Keratinocyte (primary cell): ENCODE data around the gene TBC1D16. TPM values are rescaled to one million over a fixed set of nuclear protein-coding genes. Genes with fewer than 3 reads are reported as not detected.

Experiments
- DNase-seq: peaks from one replicate; pipeline ENCODE4 v3.0.0-alpha.2; 2011; ENCODE audit warnings: low read depth, missing footprints, low spot score
- FAIRE-seq: peaks from 2 replicates; lab custom pipeline; 2011; peaks lifted over from hg19 to GRCh38; lab: Jason Lieb, UNC
- H2AFZ ChIP-seq: 2 replicates; pipeline ENCODE4 v1.6.0; 2012; ENCODE audit warnings: low read length, control low read depth, inconsistent platforms; ENCODE audit not compliant: control insufficient read depth
- H3K27ac ChIP-seq: 2 replicates; pipeline ENCODE4 v1.5.1; 2011; ENCODE audit warnings: low read length; ENCODE audit not compliant: control insufficient read depth, insufficient read depth
- H3K27me3 ChIP-seq: 3 replicates; pipeline ENCODE4 v1.6.0; 2011; ENCODE audit warnings: low read length; ENCODE audit not compliant: control insufficient read depth, insufficient read depth; ENCODE audit errors: extremely low read depth
- H3K36me3 ChIP-seq, 2 experiments: 2 replicates in 1 of 2; 3 replicates in 1 of 2; pipeline ENCODE4 v1.5.1; 2011; ENCODE audit warnings: low read length in 2 of 2, mild to moderate bottlenecking in 1 of 2; ENCODE audit not compliant: control insufficient read depth in 2 of 2, insufficient read depth in 2 of 2; ENCODE audit errors: extremely low read depth in 1 of 2
- H3K4me1 ChIP-seq: 3 replicates; pipeline ENCODE4 v1.5.1; 2011; ENCODE audit warnings: low read length; ENCODE audit not compliant: control insufficient read depth, insufficient read depth; ENCODE audit errors: extremely low read depth
- H3K4me2 ChIP-seq: 3 replicates; pipeline ENCODE4 v1.6.0; 2011; ENCODE audit warnings: low read depth, low read length; ENCODE audit not compliant: control insufficient read depth, insufficient read depth; ENCODE audit errors: extremely low read depth
- H3K4me3 ChIP-seq, 3 experiments: fragments of 200-600 bp in 1 of 3; sonication (generic) in 1 of 3; 2 replicates in 2 of 3; 3 replicates in 1 of 3; pipeline ENCODE4 v1.5.1; 2011 to 2016; ENCODE audit warnings: low read length in 3 of 3, mild to moderate bottlenecking in 3 of 3, control low read depth in 2 of 3, inconsistent platforms in 1 of 3, low read depth in 1 of 3, mixed read lengths in 1 of 3, mixed run types in 1 of 3, moderate library complexity in 1 of 3; ENCODE audit not compliant: control insufficient read depth in 2 of 3, insufficient read depth in 2 of 3; ENCODE audit errors: extremely low read depth in 1 of 3
- H3K79me2 ChIP-seq: 2 replicates; pipeline ENCODE4 v1.6.0; 2012; ENCODE audit warnings: low read length; ENCODE audit not compliant: control insufficient read depth, insufficient read depth
- H3K9ac ChIP-seq: 3 replicates; pipeline ENCODE4 v1.6.0; 2011; ENCODE audit warnings: low read length; ENCODE audit not compliant: control insufficient read depth, insufficient read depth; ENCODE audit errors: extremely low read depth
- H3K9me1 ChIP-seq: 3 replicates; pipeline ENCODE4 v1.6.0; 2011; ENCODE audit warnings: low read length; ENCODE audit not compliant: control insufficient read depth, insufficient read depth; ENCODE audit errors: extremely low read depth
- H3K9me3 ChIP-seq: 2 replicates; pipeline ENCODE4 v1.5.1; 2012; ENCODE audit warnings: low read depth, low read length; ENCODE audit not compliant: control insufficient read depth
- H4K20me1 ChIP-seq: 3 replicates; pipeline ENCODE4 v1.6.0; 2011; ENCODE audit warnings: low read length; ENCODE audit not compliant: control insufficient read depth, insufficient read depth; ENCODE audit errors: extremely low read depth
- EZH2 ChIP-seq: IDR thresholded peaks from one replicate; pipeline ENCODE4 v1.6.1; 2012; ENCODE audit warnings: inconsistent platforms, mild to moderate bottlenecking, low read length, moderate library complexity
- dilution Hi-C: fragments of 300-500 bp; cut with MboI; formaldehyde crosslinking; loops from one replicate; pipeline ENCODE4 v1.7.0; 2020; ENCODE audit warnings: low sequenced_read_pairs; ENCODE audit not compliant: extremely low pct_ligation_motif_present
- polyA plus RNA-seq, 5 experiments: library from polyadenylated mRNA; depleted of rRNA in 3 of 5; stranded (reverse) in 3 of 5; stranded (forward) in 1 of 5; unstranded in 1 of 5; fragments of >200 nt; gene quantifications; 1 replicate in 1 of 5; 2 replicates in 3 of 5; 3 replicates in 1 of 5; pipeline versions ENCODE4 v1.2.1 to v1.2.3, GENCODE V29; 2011 to 2012; ENCODE audit warnings: missing spikeins in 2 of 5, low read depth in 1 of 5, low replicate concordance in 1 of 5
- TF ChIP-seq, protein P1 (sequence below), 3 experiments: IDR thresholded peaks in 1 of 3; conservative IDR thresholded peaks in 1 of 3; optimal IDR thresholded peaks in 1 of 3; 2 replicates in 2 of 3; 3 replicates in 1 of 3; pipeline versions ENCODE3 to v1.5.1; 2011; ENCODE audit warnings: low read length in 3 of 3, mild to moderate bottlenecking in 3 of 3, moderate library complexity in 2 of 3, control low read depth in 1 of 3, inconsistent platforms in 1 of 3; ENCODE audit not compliant: insufficient read depth in 2 of 3; ENCODE audit errors: extremely low read depth in 1 of 3

TBC1D16 gene
- polyA plus RNA-seq, 1 donor (not counting 4 experiments of a cell fraction or from before 2014, with no cell fraction given) = 8.6 TPM

- H2AFZ ChIP-seq = no peak overlapping the region
- no peak for FAIRE-seq
These were observed 88.2 kb downstream of the TBC1D16 start for GRCh38 chr17:79947351-79948031.

GRCh38 chr17:79946352-79947231, 89.1 kb downstream of the TBC1D16 start:
- Histone ChIP-seq H3K36me3 (peaks cover 0 to 10% of the 10 kb centered on the region in 2 experiments), H3K9ac (no peak overlapping the region), H4K20me1 (no peaks in the 10 kb centered on the region), H3K4me2 (no peak overlapping the region), H3K27me3 (no peaks in the 10 kb centered on the region), H3K4me1 (no peaks in the 10 kb centered on the region), H3K9me3 (no peaks in the 10 kb centered on the region), H3K9me1 (no peaks in the 10 kb centered on the region), H3K4me3 (no peak overlapping the region), H3K79me2 (no peaks in the 10 kb centered on the region), H2AFZ (no peak overlapping the region), H3K27ac (no peak overlapping the region)
- no peak for DNase-seq
- dilution Hi-C loops = no loop called here
- no peak for TF ChIP-seq EZH2
- TF ChIP-seq, protein P1, sequence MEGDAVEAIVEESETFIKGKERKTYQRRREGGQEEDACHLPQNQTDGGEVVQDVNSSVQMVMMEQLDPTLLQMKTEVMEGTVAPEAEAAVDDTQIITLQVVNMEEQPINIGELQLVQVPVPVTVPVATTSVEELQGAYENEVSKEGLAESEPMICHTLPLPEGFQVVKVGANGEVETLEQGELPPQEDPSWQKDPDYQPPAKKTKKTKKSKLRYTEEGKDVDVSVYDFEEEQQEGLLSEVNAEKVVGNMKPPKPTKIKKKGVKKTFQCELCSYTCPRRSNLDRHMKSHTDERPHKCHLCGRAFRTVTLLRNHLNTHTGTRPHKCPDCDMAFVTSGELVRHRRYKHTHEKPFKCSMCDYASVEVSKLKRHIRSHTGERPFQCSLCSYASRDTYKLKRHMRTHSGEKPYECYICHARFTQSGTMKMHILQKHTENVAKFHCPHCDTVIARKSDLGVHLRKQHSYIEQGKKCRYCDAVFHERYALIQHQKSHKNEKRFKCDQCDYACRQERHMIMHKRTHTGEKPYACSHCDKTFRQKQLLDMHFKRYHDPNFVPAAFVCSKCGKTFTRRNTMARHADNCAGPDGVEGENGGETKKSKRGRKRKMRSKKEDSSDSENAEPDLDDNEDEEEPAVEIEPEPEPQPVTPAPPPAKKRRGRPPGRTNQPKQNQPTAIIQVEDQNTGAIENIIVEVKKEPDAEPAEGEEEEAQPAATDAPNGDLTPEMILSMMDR (optimal IDR thresholded peaks at IDR 0.05 in 1 of 3, IDR thresholded peaks at IDR 0.05 in 1 of 3, conservative IDR thresholded peaks at IDR 0.05 in 1 of 3; ENCODE audit: extremely low read depth in 1 of 3, insufficient read depth in 2 of 3, low read length in 3 of 3) = no peak
- no peak for FAIRE-seq

More at GRCh38 chr17:79947351-79948031, 88.2 kb downstream of the TBC1D16 start:
- Histone ChIP-seq H3K79me2 (no peaks in the 10 kb centered on the region), H3K9ac (no peak overlapping the region), H3K4me1 (no peaks in the 10 kb centered on the region), H4K20me1 (no peaks in the 10 kb centered on the region), H3K9me1 (no peaks in the 10 kb centered on the region), H3K27ac (no peak overlapping the region), H3K4me2 (no peak overlapping the region), H3K27me3 (no peaks in the 10 kb centered on the region), H3K36me3 (peaks cover 0 to 10% of the 10 kb centered on the region in 2 experiments), H3K9me3 (no peaks in the 10 kb centered on the region), H3K4me3 (no peak overlapping the region)
- peak; percentile 13 for DNase-seq
- dilution Hi-C loops = no loop called here
- TF ChIP-seq EZH2 = no peak
- TF ChIP-seq, protein P1 (optimal IDR thresholded peaks at IDR 0.05 in 1 of 3, IDR thresholded peaks at IDR 0.05 in 1 of 3, conservative IDR thresholded peaks at IDR 0.05 in 1 of 3; ENCODE audit: extremely low read depth in 1 of 3, insufficient read depth in 2 of 3, low read length in 3 of 3) = no peak
